ENCODE data around the gene TUNAR.

TUNAR gene

GRCh38 chr14:95876761-95877538 lies at the start of gene TUNAR:
Gene TUNAR, plus strand, starts transcription at chr14:95876832.
- in situ Hi-C loops (cut with HindIII; ENCODE audit: low sequenced_read_pairs), result no loop called here
- no peak within 1 kb of the TSS for H3K4me3 ChIP-seq (ENCODE audit: low read depth, low read length)
- TF ChIP-seq CTCF (IDR thresholded peaks at IDR 0.05; ENCODE audit: low read depth, low read length), result no peak
- DNase-seq (ENCODE audit: low read depth, low spot score), result no peak

DNA sequence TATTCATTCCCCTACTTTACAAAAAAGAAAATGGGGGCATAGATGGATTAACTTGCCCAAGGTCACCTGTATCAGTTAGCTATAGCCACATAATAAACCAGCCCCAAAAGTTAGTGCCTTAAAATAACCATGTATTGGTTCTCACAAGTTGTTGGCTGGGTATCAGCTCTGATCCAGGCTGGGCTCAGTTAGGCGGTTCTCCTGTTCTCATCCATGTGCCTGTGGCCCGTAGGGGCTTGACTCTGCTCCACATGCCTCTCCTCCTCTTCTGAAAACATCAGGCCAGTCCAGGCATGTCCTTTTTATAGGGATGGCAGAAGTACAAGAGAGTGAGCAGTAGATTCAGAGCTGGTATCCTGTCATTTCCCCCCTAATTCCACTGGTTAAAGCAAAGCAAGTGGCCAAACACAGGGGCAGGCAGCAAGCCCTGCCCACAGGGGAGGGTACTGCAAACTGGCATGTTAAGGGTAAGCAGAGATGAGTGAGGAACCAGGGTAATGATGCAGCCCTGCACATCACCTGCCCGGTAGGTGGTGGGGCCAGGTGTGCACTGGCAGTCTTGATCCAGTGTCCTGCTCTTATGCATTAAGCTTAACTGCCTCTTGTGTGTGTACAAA lies 47.9 kb upstream of the TUNAR start:
- no peak for DNase-seq (ENCODE audit: low read depth, low spot score)
- in situ Hi-C loops (cut with HindIII; ENCODE audit: low sequenced_read_pairs), result no loop called here
- no peak overlapping the region for H3K4me3 ChIP-seq (ENCODE audit: low read depth, low read length)
- no peak for TF ChIP-seq CTCF (IDR thresholded peaks at IDR 0.05; ENCODE audit: low read depth, low read length)

DNA sequence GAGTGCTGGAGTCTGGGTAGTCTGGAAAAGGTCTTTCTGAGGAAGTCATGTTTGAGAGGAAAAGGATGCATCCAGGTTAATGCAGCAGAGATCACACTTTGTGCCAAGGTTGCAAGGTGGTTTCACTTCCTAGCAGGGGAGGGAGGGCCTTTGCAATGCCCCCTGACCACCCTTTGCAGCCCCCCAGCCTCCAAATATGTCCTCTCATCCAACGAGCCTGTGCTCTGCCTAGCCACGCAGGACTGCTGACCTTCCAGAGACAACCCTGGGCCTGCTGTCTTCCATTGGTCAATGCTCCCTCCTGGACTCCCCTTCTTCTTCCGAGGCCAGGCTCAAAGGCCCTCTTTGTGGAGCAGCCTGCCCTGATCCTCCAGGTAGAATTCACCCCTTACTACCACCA lies 47.3 kb upstream of the TUNAR start:
- in situ Hi-C loops (cut with HindIII; ENCODE audit: low sequenced_read_pairs), result no loop called here
- TF ChIP-seq CTCF (IDR thresholded peaks at IDR 0.05; ENCODE audit: low read depth, low read length), result no peak
- DNase-seq (ENCODE audit: low read depth, low spot score), result no peak
- no peak overlapping the region for H3K4me3 ChIP-seq (ENCODE audit: low read depth, low read length)

DNA sequence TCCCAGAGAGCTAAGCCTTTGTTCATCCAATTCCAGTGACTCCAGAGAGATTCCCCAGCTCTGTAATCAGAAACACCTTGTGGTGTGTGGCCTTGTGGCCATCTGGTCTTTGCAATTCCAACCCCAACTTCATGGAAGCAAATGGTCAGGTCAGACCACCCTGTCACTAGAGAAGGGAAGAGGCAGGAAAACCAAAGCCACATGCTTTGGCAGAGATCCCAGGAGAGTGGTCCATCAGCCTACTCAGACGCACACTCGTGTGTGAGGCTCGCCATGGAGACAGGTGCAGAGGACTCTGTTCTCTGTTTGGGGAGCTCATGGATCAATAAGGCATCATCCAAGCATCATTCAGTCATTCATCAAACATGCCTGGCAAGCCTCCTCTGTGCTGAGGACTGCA lies 46.2 kb upstream of the TUNAR start:
- in situ Hi-C loops (cut with HindIII; ENCODE audit: low sequenced_read_pairs), result no loop called here
- no peak for DNase-seq (ENCODE audit: low read depth, low spot score)
- no peak for TF ChIP-seq CTCF (IDR thresholded peaks at IDR 0.05; ENCODE audit: low read depth, low read length)
- H3K4me3 ChIP-seq (ENCODE audit: low read depth, low read length), result no peak overlapping the region

GRCh38 chr14:95831041-95831440 lies 45.6 kb upstream of the TUNAR start:
- no peak for DNase-seq (ENCODE audit: low read depth, low spot score)
- H3K4me3 ChIP-seq (ENCODE audit: low read depth, low read length), result no peak overlapping the region
- in situ Hi-C loops (cut with HindIII; ENCODE audit: low sequenced_read_pairs), result no loop called here
- TF ChIP-seq CTCF (IDR thresholded peaks at IDR 0.05; ENCODE audit: low read depth, low read length), result no peak

DNA sequence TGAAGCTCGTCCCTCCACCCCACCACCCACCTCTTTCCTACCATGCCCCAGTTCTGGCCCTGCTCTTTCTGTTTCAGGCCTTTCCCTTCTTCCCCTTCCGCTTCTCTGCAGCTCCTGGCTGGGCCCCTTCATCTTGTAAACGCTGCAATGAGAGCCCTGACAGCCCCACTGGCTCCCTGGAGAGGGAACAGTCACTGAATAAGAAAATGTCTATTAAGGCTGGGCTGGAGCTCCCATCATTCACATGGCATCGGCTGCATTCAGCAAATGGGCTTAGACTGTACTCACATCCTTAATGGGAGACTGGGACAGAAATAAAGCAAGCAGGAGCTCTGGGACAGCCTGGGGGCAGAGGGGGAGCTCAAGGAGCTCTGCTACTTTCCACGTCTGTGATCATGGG lies 45.2 kb upstream of the TUNAR start:
- in situ Hi-C loops (cut with HindIII; ENCODE audit: low sequenced_read_pairs), result no loop called here
- no peak for DNase-seq (ENCODE audit: low read depth, low spot score)
- TF ChIP-seq CTCF (IDR thresholded peaks at IDR 0.05; ENCODE audit: low read depth, low read length), result no peak
- no peak overlapping the region for H3K4me3 ChIP-seq (ENCODE audit: low read depth, low read length)

Data from astrocyte of the spinal cord (primary cell).